IMR-90 (cell line): ENCODE data around the gene ITPK1. TPM values are rescaled to one million over a fixed set of nuclear protein-coding genes. Genes with fewer than 3 reads are reported as not detected.

Experiments
- ATAC-seq: fragments of 200-7000 bp; cut with Tn5 transposase; 2 replicates; pipeline ENCODE4 v1.9.1; 2020; ENCODE audit warnings: low read depth, mild to moderate bottlenecking, moderate library complexity
- BruUV-seq: library from RNA; stranded (reverse); fragments of 400-500 nt; replicated peaks from 2 replicates; lab custom pipeline; 2021; lab: Mats Ljungman, UMichigan
- CTCF ChIA-PET: fragments of 300-600 bp; formaldehyde crosslinking; extraction: SDS; loops from one replicate; lab custom pipeline; 2021; ENCODE audit warnings: antibody characterized with exemption; lab: Yijun Ruan, JAX
- POLR2A ChIA-PET: fragments of 300-600 bp; sonication (Branson Sonifier 250); formaldehyde crosslinking; loops from one replicate; lab custom pipeline; 2022; ENCODE audit warnings: antibody characterized with exemption; ENCODE audit not compliant: unreplicated experiment; lab: Charles Lee
- DNase-seq: peaks from one replicate; pipeline ENCODE4 v3.0.0; 2013
- H2AFZ ChIP-seq: replicated peaks from 2 replicates; pipeline ENCODE3; 2013; ENCODE audit warnings: low read length, mild to moderate bottlenecking; ENCODE audit not compliant: poor library complexity
- H2AK5ac ChIP-seq: 2 replicates; pipeline ENCODE4 v1.6.1; 2013; ENCODE audit warnings: low read depth, low read length, inconsistent platforms
- H2AK9ac ChIP-seq: replicated peaks from 2 replicates; pipeline ENCODE3; 2013; ENCODE audit warnings: mild to moderate bottlenecking, low read depth, low read length, moderate library complexity; ENCODE audit not compliant: poor library complexity
- H2BK120ac ChIP-seq: 2 replicates; pipeline ENCODE4 v1.6.1; 2013; ENCODE audit warnings: low read depth, low read length, inconsistent platforms
- H2BK15ac ChIP-seq: 3 replicates; pipeline ENCODE4 v1.6.1; 2013; ENCODE audit warnings: low read depth, low read length, inconsistent platforms
- H2BK20ac ChIP-seq: 2 replicates; pipeline ENCODE4 v1.6.1; 2013; ENCODE audit warnings: low read depth, mild to moderate bottlenecking, inconsistent platforms, low read length, moderate library complexity
- H2BK5ac ChIP-seq: 2 replicates; pipeline ENCODE4 v1.6.1; 2013; ENCODE audit warnings: mild to moderate bottlenecking, low read depth, low read length, inconsistent platforms; ENCODE audit not compliant: poor library complexity, severe bottlenecking
- H3K14ac ChIP-seq: replicated peaks from 2 replicates; pipeline ENCODE4 v1.6.1; 2013; ENCODE audit warnings: low read depth, low read length, inconsistent platforms
- H3K18ac ChIP-seq: 2 replicates; pipeline ENCODE4 v1.6.1; 2013; ENCODE audit warnings: low read depth, low read length, control low read depth
- H3K23ac ChIP-seq: 2 replicates; pipeline ENCODE4 v1.6.1; 2013; ENCODE audit warnings: low read depth, low read length, inconsistent platforms
- H3K27ac ChIP-seq: 2 replicates; pipeline ENCODE4 v1.5.1; 2013; ENCODE audit warnings: mild to moderate bottlenecking, control low read depth, low read length; ENCODE audit not compliant: insufficient read depth
- H3K27me3 ChIP-seq: 2 replicates; pipeline ENCODE4 v1.6.1; 2013; ENCODE audit warnings: low read length; ENCODE audit not compliant: control insufficient read depth, insufficient read depth
- H3K36me3 ChIP-seq: 2 replicates; pipeline ENCODE4 v1.6.1; 2013; ENCODE audit warnings: low read length, mixed read lengths; ENCODE audit not compliant: control insufficient read depth, insufficient read depth
- H3K4ac ChIP-seq: 2 replicates; pipeline ENCODE4 v1.6.1; 2013; ENCODE audit warnings: low read depth, low read length, inconsistent platforms
- H3K4me1 ChIP-seq: 2 replicates; pipeline ENCODE4 v1.6.1; 2013; ENCODE audit warnings: low read length, mixed read lengths; ENCODE audit not compliant: control insufficient read depth, insufficient read depth
- H3K4me2 ChIP-seq: 2 replicates; pipeline ENCODE4 v1.6.1; 2013; ENCODE audit warnings: low read depth, mild to moderate bottlenecking, control low read depth, low read length, moderate library complexity
- H3K4me3 ChIP-seq: 2 replicates; pipeline ENCODE4 v1.5.1; 2013; ENCODE audit warnings: low read depth, mild to moderate bottlenecking, control low read depth, low read length, moderate library complexity; ENCODE audit not compliant: insufficient read depth
- H3K56ac ChIP-seq: 2 replicates; pipeline ENCODE4 v1.6.1; 2013; ENCODE audit warnings: low read length, inconsistent platforms; ENCODE audit not compliant: insufficient read depth; ENCODE audit errors: extremely low read depth
- H3K79me1 ChIP-seq, 2 experiments: 2 replicates each; pipeline ENCODE4 v1.6.1; 2013; ENCODE audit warnings: low read length in 2 of 2, inconsistent platforms in 1 of 2, low read depth in 1 of 2
- H3K9ac ChIP-seq: 2 replicates; pipeline ENCODE4 v1.6.1; 2013; ENCODE audit warnings: low read depth, low read length, control low read depth
- H3K9me1 ChIP-seq: 2 replicates; pipeline ENCODE4 v1.6.1; 2013; ENCODE audit warnings: low read length, inconsistent platforms; ENCODE audit not compliant: insufficient read depth
- H3K9me3 ChIP-seq: 2 replicates; pipeline ENCODE4 v1.6.1; 2013; ENCODE audit warnings: low read length; ENCODE audit not compliant: control insufficient read depth, insufficient read depth
- H4K20me1 ChIP-seq: 2 replicates; pipeline ENCODE4 v1.6.1; 2013; ENCODE audit warnings: low read length, inconsistent platforms; ENCODE audit not compliant: insufficient read depth
- H4K5ac ChIP-seq: 2 replicates; pipeline ENCODE4 v1.6.1; 2013; ENCODE audit warnings: mild to moderate bottlenecking, low read depth, low read length, control low read depth
- H4K8ac ChIP-seq, 2 experiments: 2 replicates each; pipeline ENCODE4 v1.6.1; 2013; ENCODE audit warnings: low read depth in 2 of 2, low read length in 2 of 2, control low read depth in 1 of 2, inconsistent platforms in 1 of 2
- H4K91ac ChIP-seq: 2 replicates; pipeline ENCODE4 v1.6.1; 2013; ENCODE audit warnings: low read depth, low read length, inconsistent platforms; ENCODE audit not compliant: insufficient read depth
- BHLHE40 ChIP-seq: fragments of 150-350 bp; IDR thresholded peaks from 2 replicates; pipeline ENCODE4 v1.6.1; 2016; ENCODE audit warnings: mild to moderate bottlenecking, low read depth, low read length
- CEBPB ChIP-seq: IDR thresholded peaks from 2 replicates; pipeline ENCODE4 v1.6.1; 2012; ENCODE audit warnings: low read depth, low read length, improper control_type of control experiment
- CTCF ChIP-seq: conservative IDR thresholded peaks from 2 replicates; pipeline ENCODE4 v1.5.1; 2012; ENCODE audit warnings: mild to moderate bottlenecking, low read depth, low read length, improper control_type of control experiment
- ELK1 ChIP-seq: fragments of 150-350 bp; IDR thresholded peaks from 2 replicates; pipeline ENCODE4 v1.6.1; 2016; ENCODE audit warnings: low read depth, mild to moderate bottlenecking, low read length, moderate library complexity, borderline replicate concordance
- FOS ChIP-seq: fragments of 150-350 bp; IDR thresholded peaks from 2 replicates; pipeline ENCODE4 v1.6.1; 2016; ENCODE audit warnings: low read depth, low read length
- MAZ ChIP-seq: IDR thresholded peaks from 2 replicates; pipeline ENCODE4 v1.6.1; 2012; ENCODE audit warnings: low read depth, mild to moderate bottlenecking, low read length, improper control_type of control experiment, moderate library complexity, borderline replicate concordance
- MXI1 ChIP-seq: IDR thresholded peaks from 2 replicates; pipeline ENCODE4 v1.6.1; 2012; ENCODE audit warnings: low read depth, mild to moderate bottlenecking, low read length, moderate library complexity, borderline replicate concordance
- NFE2L2 ChIP-seq: fragments of 150-350 bp; IDR thresholded peaks from 2 replicates; pipeline ENCODE4 v1.6.1; 2016; ENCODE audit warnings: low read depth, mild to moderate bottlenecking, low read length
- POLR2A ChIP-seq: IDR thresholded peaks from 2 replicates; pipeline ENCODE4 v1.6.1; 2012; ENCODE audit warnings: mild to moderate bottlenecking, low read depth, low read length
- RAD21 ChIP-seq: IDR thresholded peaks from 2 replicates; pipeline ENCODE4 v1.6.1; 2012; ENCODE audit warnings: low read length, improper control_type of control experiment
- RCOR1 ChIP-seq: IDR thresholded peaks from 2 replicates; pipeline ENCODE4 v1.6.1; 2012; ENCODE audit warnings: mild to moderate bottlenecking, low read length, improper control_type of control experiment; ENCODE audit not compliant: insufficient replicate concordance
- RFX5 ChIP-seq: IDR thresholded peaks from 2 replicates; pipeline ENCODE4 v1.8.0; 2012; ENCODE audit warnings: low read depth, mild to moderate bottlenecking, low read length, moderate library complexity
- SMC3 ChIP-seq: fragments of 150-350 bp; IDR thresholded peaks from 2 replicates; pipeline ENCODE4 v1.6.1; 2016; ENCODE audit warnings: low read depth, mild to moderate bottlenecking, antibody characterized with exemption, low read length, moderate library complexity
- WGBS, 2 experiments: methylation state at CpG; one replicate each; pipeline versions ENCODE4 v1.1.5 to v1.1.7; 2013; ENCODE audit warnings: missing lambda C conversion rate in 2 of 2; ENCODE audit not compliant: insufficient read length in 1 of 2; ENCODE audit errors: extremely low coverage in 2 of 2; 5-methylcytosine and 5-hydroxymethylcytosine counted together
- dilution Hi-C: fragments of 300-500 bp; cut with HindIII; formaldehyde crosslinking; loops from one replicate; pipeline ENCODE4 v1.14.3; 2018; ENCODE audit warnings: low sequenced_read_pairs; ENCODE audit not compliant: unreplicated experiment
- in situ Hi-C: fragments of 300-500 bp; cut with MboI; formaldehyde crosslinking; loops from 3 replicates; pipeline ENCODE4 v1.14.3; 2019; ENCODE audit warnings: low sequenced_read_pairs, inconsistent platforms, mixed read lengths
- intact Hi-C: fragments of 100-400 bp; cut with micrococcal nuclease; formaldehyde crosslinking; loops from 2 replicates; pipeline ENCODE4 v1.10.0; 2022
- polyA plus RNA-seq, 3 experiments: library from polyadenylated mRNA; depleted of rRNA; stranded (reverse); fragments of >200 nt; gene quantifications; 2 replicates each; pipeline ENCODE4 v1.2.3, GENCODE V29; 2012; ENCODE audit warnings: low replicate concordance in 1 of 3
- total RNA-seq: library from RNA; depleted of rRNA; stranded (reverse); fragments of >200 nt; gene quantifications from 2 replicates; pipeline ENCODE4 v1.2.3, GENCODE V29; 2012
- TF ChIP-seq, protein P1 (sequence below): fragments of 150-350 bp; IDR thresholded peaks from 2 replicates; pipeline ENCODE4 v1.6.1; 2017; ENCODE audit warnings: mild to moderate bottlenecking, antibody characterized with exemption, low read length, low read depth

Gene ITPK1
- total and polyA plus RNA-seq, 2 of the 4 experiments (the other 2 are of a cell fraction): 21.7 to 26.9 TPM

DNA sequence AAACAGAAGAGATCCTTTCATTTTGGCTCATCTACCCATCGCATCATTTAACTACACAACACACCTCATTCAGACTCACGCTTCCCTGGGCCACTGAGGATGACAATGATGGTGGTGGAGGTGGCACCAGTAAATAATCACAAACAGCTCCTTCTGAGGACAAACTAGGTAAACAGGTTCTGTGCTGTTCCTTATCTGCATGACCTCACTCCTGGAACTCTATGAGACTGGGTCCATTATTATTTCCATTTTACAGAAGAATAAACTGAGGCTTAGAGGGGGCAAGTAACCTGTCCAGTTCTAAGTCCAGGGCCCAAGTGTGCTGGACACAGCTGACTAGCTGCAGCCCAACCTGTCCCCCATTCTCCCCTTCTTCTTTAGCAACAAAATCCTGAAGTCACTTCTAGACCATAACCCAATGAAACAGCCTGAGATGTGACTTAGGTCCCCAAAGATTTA lies 50.4 kb downstream of the ITPK1 start:
- no peaks in the 10 kb centered on the region for H3K36me3 ChIP-seq
- no peaks in the 10 kb centered on the region for H3K9me3 ChIP-seq
- no peak overlapping the region for H3K56ac ChIP-seq
- no CpG with 5 or more reads among the region's 2 CpGs for WGBS, 2 experiments
- H3K4ac ChIP-seq: no peak overlapping the region
- intact Hi-C loops (no loop called here), in situ Hi-C loops (no loop called here), dilution Hi-C loops (no loop called here)
- H4K20me1 ChIP-seq: peaks cover 5% of the 10 kb centered on the region; the same call in 1 of the 2 replicates
- no peak overlapping the region for H3K9ac ChIP-seq
- H2BK5ac ChIP-seq: no peak overlapping the region
- no TSS peak for BruUV-seq
- ATAC-seq (no peak), DNase-seq (no peak)
- no peak overlapping the region for H3K23ac ChIP-seq
- H3K4me2 ChIP-seq: no peak overlapping the region
- H2AK5ac ChIP-seq: no peak overlapping the region
- H2BK120ac ChIP-seq: no peak overlapping the region
- H2BK15ac ChIP-seq: no peak overlapping the region
- H4K91ac ChIP-seq: no peak overlapping the region
- H3K14ac ChIP-seq: no peak overlapping the region
- no peaks in the 10 kb centered on the region; the same call in 1 of the 2 replicates for H3K27me3 ChIP-seq
- no peak overlapping the region for H2BK20ac ChIP-seq
- TF ChIP-seq CEBPB: no peak
- TF ChIP-seq CTCF: no peak
- no peak for TF ChIP-seq MXI1
- TF ChIP-seq ELK1: no peak
- no peak for TF ChIP-seq SMC3
- no peak for TF ChIP-seq RCOR1
- TF ChIP-seq, protein P1, sequence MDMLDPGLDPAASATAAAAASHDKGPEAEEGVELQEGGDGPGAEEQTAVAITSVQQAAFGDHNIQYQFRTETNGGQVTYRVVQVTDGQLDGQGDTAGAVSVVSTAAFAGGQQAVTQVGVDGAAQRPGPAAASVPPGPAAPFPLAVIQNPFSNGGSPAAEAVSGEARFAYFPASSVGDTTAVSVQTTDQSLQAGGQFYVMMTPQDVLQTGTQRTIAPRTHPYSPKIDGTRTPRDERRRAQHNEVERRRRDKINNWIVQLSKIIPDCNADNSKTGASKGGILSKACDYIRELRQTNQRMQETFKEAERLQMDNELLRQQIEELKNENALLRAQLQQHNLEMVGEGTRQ: no peak
- TF ChIP-seq FOS: no peak
- no peak for TF ChIP-seq MAZ
- TF ChIP-seq RAD21: no peak
- TF ChIP-seq NFE2L2: no peak
- TF ChIP-seq RFX5: no peak
- TF ChIP-seq POLR2A: no peak
- TF ChIP-seq BHLHE40: no peak
- no peak overlapping the region for H3K27ac ChIP-seq
- no peak overlapping the region for H2AK9ac ChIP-seq
- H2AFZ ChIP-seq: no peak overlapping the region
- ChIA-PET POLR2A (no interaction called here), CTCF (no interaction called here)
- no peak overlapping the region for H4K8ac ChIP-seq
- no peak overlapping the region for H3K18ac ChIP-seq
- no peak overlapping the region for H4K5ac ChIP-seq
- H3K4me3 ChIP-seq: no peak overlapping the region
- H3K4me1 ChIP-seq: peaks cover 5% of the 10 kb centered on the region
- H3K79me1 ChIP-seq: no peaks in the 10 kb centered on the region
- no peaks in the 10 kb centered on the region; the same call in 1 of the 2 replicates for H3K9me1 ChIP-seq
